SK-N-SH (cell line): ENCODE measurements around the gene NUDT14. TPM values are rescaled to one million over a fixed set of nuclear protein-coding genes. Genes with fewer than 3 reads are reported as not detected.

Experiments used
- CTCF ChIA-PET: fragments of 300-600, 350-600 bp; formaldehyde crosslinking; extraction: SDS; loops from one replicate; lab custom pipeline; 2021; lab: Yijun Ruan, JAX
- POLR2A ChIA-PET: fragments of 350-600 bp; sonication (Branson Sonifier 250); formaldehyde crosslinking; extraction: SDS; loops from one replicate; lab custom pipeline; 2020; ENCODE audit warnings: antibody characterized with exemption, inconsistent platforms; lab: Yijun Ruan, JAX
- DNase-seq: peaks from one replicate; pipeline ENCODE4 v3.0.0; 2012
- H2AFZ ChIP-seq: fragments of 200-600 bp; sonication (generic); 2 replicates; pipeline ENCODE4 v1.8.1; 2016; ENCODE audit warnings: antibody characterized with exemption, mild to moderate bottlenecking, low read depth
- H3F3A ChIP-seq: fragments of 200-600 bp; sonication (generic); replicated peaks from 2 replicates; pipeline ENCODE3; 2016; ENCODE audit warnings: antibody characterized with exemption, mild to moderate bottlenecking; ENCODE audit not compliant: insufficient read depth
- H3K27ac ChIP-seq, 2 experiments: fragments of 200-500 bp in 1 of 2; fragments of 200-600 bp in 1 of 2; sonication (Bioruptor generic) in 1 of 2; sonication (generic), shearing (Covaris generic) in 1 of 2; 2 replicates each; pipeline versions ENCODE4 v1.5.1 to v1.6.1; 2014 to 2016; ENCODE audit warnings: low read depth in 2 of 2, inconsistent platforms in 1 of 2, low read length in 1 of 2, mild to moderate bottlenecking in 1 of 2, mixed read lengths in 1 of 2
- H3K27me3 ChIP-seq: fragments of 200-600 bp; sonication (generic), shearing (Covaris generic); 2 replicates; pipeline ENCODE4 v1.6.1; 2016; ENCODE audit warnings: mixed run types; ENCODE audit not compliant: insufficient read depth
- H3K36me3 ChIP-seq, 2 experiments: fragments of 200-500 bp in 1 of 2; fragments of 200-600 bp in 1 of 2; sonication (Bioruptor generic) in 1 of 2; sonication (generic) in 1 of 2; replicated peaks in 1 of 2; 2 replicates each; pipeline versions ENCODE3 to v1.5.1; 2014 to 2016; ENCODE audit warnings: low read length in 1 of 2, mild to moderate bottlenecking in 1 of 2; ENCODE audit not compliant: insufficient read depth in 2 of 2, control insufficient read depth in 1 of 2
- H3K4me1 ChIP-seq, 2 experiments: fragments of 200-500 bp in 1 of 2; fragments of 200-600 bp in 1 of 2; sonication (Bioruptor generic) in 1 of 2; sonication (generic), shearing (Covaris generic) in 1 of 2; 2 replicates each; pipeline versions ENCODE4 v1.5.1 to v1.6.1; 2014 to 2016; ENCODE audit warnings: low read depth in 1 of 2, low read length in 1 of 2, mixed run types in 1 of 2; ENCODE audit not compliant: insufficient read depth in 2 of 2, control insufficient read depth in 1 of 2
- H3K4me2 ChIP-seq: fragments of 200-600 bp; sonication (generic), shearing (Covaris generic); 2 replicates; pipeline ENCODE4 v1.6.1; 2017; ENCODE audit warnings: mixed run types
- H3K4me3 ChIP-seq, 2 experiments: fragments of 200-500 bp in 1 of 2; fragments of 200-600 bp in 1 of 2; sonication (Bioruptor generic) in 1 of 2; sonication (generic), shearing (Covaris generic) in 1 of 2; 2 replicates each; pipeline versions ENCODE4 v1.5.1 to v1.8.1; 2014 to 2016; ENCODE audit warnings: low read depth in 2 of 2, inconsistent platforms in 1 of 2, low read length in 1 of 2, mild to moderate bottlenecking in 1 of 2, mixed read lengths in 1 of 2, moderate library complexity in 1 of 2
- H3K79me2 ChIP-seq: fragments of 200-600 bp; sonication (generic); 2 replicates; pipeline ENCODE4 v1.8.1; 2017; ENCODE audit warnings: mild to moderate bottlenecking; ENCODE audit not compliant: insufficient read depth
- H3K9ac ChIP-seq: fragments of 200-600 bp; sonication (generic); 2 replicates; pipeline ENCODE4 v1.6.1; 2017; ENCODE audit warnings: mixed run types
- H3K9me2 ChIP-seq: fragments of 200-600 bp; sonication (generic); 2 replicates; pipeline ENCODE4 v1.6.1; 2017; ENCODE audit warnings: mixed run types
- H3K9me3 ChIP-seq: fragments of 200-600 bp; sonication (generic); 2 replicates; pipeline ENCODE4 v1.6.1; 2017; ENCODE audit warnings: mixed run types, mild to moderate bottlenecking, moderate library complexity
- H4K20me1 ChIP-seq: fragments of 200-600 bp; sonication (generic); 2 replicates; pipeline ENCODE4 v1.6.1; 2017; ENCODE audit warnings: mild to moderate bottlenecking, mixed run types; ENCODE audit not compliant: insufficient read depth
- CHD2 ChIP-seq: fragments of 150-350 bp; IDR thresholded peaks from 2 replicates; pipeline ENCODE4 v1.6.1; 2018; ENCODE audit warnings: low read length; ENCODE audit not compliant: partially characterized antibody
- JUND ChIP-seq: IDR thresholded peaks from 2 replicates; pipeline ENCODE4 v1.4.0; 2012
- MAX ChIP-seq: IDR thresholded peaks from 2 replicates; pipeline ENCODE4 v1.4.0; 2012; ENCODE audit warnings: low read depth
- MXI1 ChIP-seq: IDR thresholded peaks from 2 replicates; pipeline ENCODE4 v1.6.1; 2012; ENCODE audit warnings: mild to moderate bottlenecking, low read depth, low read length, improper control_type of control experiment
- RCOR1 ChIP-seq: fragments of 150-350 bp; IDR thresholded peaks from 2 replicates; pipeline ENCODE4 v1.6.1; 2017; ENCODE audit warnings: antibody characterized with exemption, low read length
- REST ChIP-seq: IDR thresholded peaks from 2 replicates; pipeline ENCODE4 v1.6.1; 2012; ENCODE audit warnings: mild to moderate bottlenecking, low read depth, low read length, moderate library complexity
- SIN3A ChIP-seq: IDR thresholded peaks from 2 replicates; pipeline ENCODE4 v1.6.1; 2012; ENCODE audit warnings: low read depth, mild to moderate bottlenecking, low read length, moderate library complexity, borderline replicate concordance
- TCF12 ChIP-seq: IDR thresholded peaks from 2 replicates; pipeline ENCODE4 v1.4.0; 2012
- TEAD4 ChIP-seq: IDR thresholded peaks from 2 replicates; pipeline ENCODE4 v1.4.0; 2012; ENCODE audit warnings: mild to moderate bottlenecking, borderline replicate concordance; ENCODE audit not compliant: insufficient read depth
- USF1 ChIP-seq: IDR thresholded peaks from 2 replicates; pipeline ENCODE4 v1.4.0; 2012; ENCODE audit warnings: low read depth, borderline replicate concordance
- USF2 ChIP-seq: fragments of 150-350 bp; IDR thresholded peaks from 2 replicates; pipeline ENCODE4 v1.6.1; 2017; ENCODE audit warnings: antibody characterized with exemption, low read length, low read depth, borderline replicate concordance
- WGBS: methylation state at CpG from one replicate; pipeline ENCODE4 v1.1.6; 2017; ENCODE audit warnings: low lambda C conversion rate; 5-methylcytosine and 5-hydroxymethylcytosine counted together
- polyA plus RNA-seq, 3 experiments: library from polyadenylated mRNA; depleted of rRNA; stranded (reverse); fragments of >200 nt; gene quantifications; 2 replicates each; pipeline ENCODE4 v1.2.3, GENCODE V29; 2012

NUDT14 gene
- polyA plus RNA-seq, 1 of the 3 experiments (the other 2 are of a cell fraction) = 18.4 TPM

- no peak overlapping the region for H3K4me2 ChIP-seq
- H3K4me1 ChIP-seq = peaks cover 3 to 11% of the 10 kb centered on the region in 2 experiments; a peak in 2 of 4 replicates
- H3K79me2 ChIP-seq = no peaks in the 10 kb centered on the region
- no peak overlapping the region for H3K4me3 ChIP-seq
- no peak overlapping the region for H3K27ac ChIP-seq
- DNase-seq = no peak
- CTCF ChIA-PET = interaction anchor here (0.6 to 2.0 kb wide), 6 partner anchors 11 to 109 kb away, joined by 3 to 7 read pairs (median 4); no protein-coding TSS in a partner anchor
- H3K9ac ChIP-seq = no peak overlapping the region
- H4K20me1 ChIP-seq = 0 out of 2 replicates have a peak, but pooled peaks cover 3% of the 10 kb centered on the region
- no peaks in the 10 kb centered on the region for H3K9me2 ChIP-seq
- H3K36me3 ChIP-seq = no peaks in the 10 kb centered on the region
- H3F3A ChIP-seq = no peaks in the 10 kb centered on the region
- POLR2A ChIA-PET = interaction anchor here (0.6 kb wide), 1 partner anchor 34 kb away, joined by 3 read pairs; no protein-coding TSS in a partner anchor
- TF ChIP-seq MXI1 (no peak), RCOR1 (no peak), USF2 (no peak), CHD2 (no peak), SIN3A (no peak), TCF12 (no peak), TEAD4 (no peak), MAX (no peak), JUND (no peak), USF1 (no peak), REST (no peak)
- TF ChIP-seq, all 33 proteins: peak for 0
- H3K9me3 ChIP-seq = no peaks in the 10 kb centered on the region
- H3K27me3 ChIP-seq = peaks cover 9% of the 10 kb centered on the region; the same call in 1 of the 2 replicates
- 98% methylated on average over 7 of the region's 32 CpGs for WGBS
- no peak overlapping the region for H2AFZ ChIP-seq
Observed at GRCh38 chr14:105165761-105166485, 15.2 kb downstream of the NUDT14 start.
